DOHH2 (cell line): ENCODE measurements around the gene TMEM87B.

Experiments
- H3F3A ChIP-seq: fragments of 200-600 bp; sonication (generic), shearing (Covaris generic); 2 replicates; pipeline ENCODE4 v1.6.0; 2016; ENCODE audit warnings: antibody characterized with exemption, mild to moderate bottlenecking; ENCODE audit not compliant: control insufficient read depth, insufficient read depth
- H3K27ac ChIP-seq: fragments of 200-600 bp; sonication (generic); 2 replicates; pipeline ENCODE4 v1.5.1; 2014; ENCODE audit warnings: low read depth, mild to moderate bottlenecking, low read length, moderate library complexity
- H3K27me3 ChIP-seq: fragments of 200-600 bp; sonication (generic); 2 replicates; pipeline ENCODE4 v1.6.1; 2014; ENCODE audit warnings: mild to moderate bottlenecking, low read length, mixed read lengths; ENCODE audit not compliant: control insufficient read depth
- H3K36me3 ChIP-seq: fragments of 200-600 bp; sonication (generic); 2 replicates; pipeline ENCODE4 v1.6.1; 2014; ENCODE audit warnings: mild to moderate bottlenecking, low read length, moderate library complexity, mixed read lengths; ENCODE audit not compliant: control insufficient read depth
- H3K4me1 ChIP-seq: fragments of 200-600 bp; sonication (generic); 2 replicates; pipeline ENCODE4 v1.6.1; 2014; ENCODE audit warnings: mild to moderate bottlenecking, low read length, mixed read lengths; ENCODE audit not compliant: control insufficient read depth
- H3K4me2 ChIP-seq: fragments of 200-600 bp; sonication (generic); 2 replicates; pipeline ENCODE4 v1.6.0; 2014; ENCODE audit warnings: mild to moderate bottlenecking, low read length, moderate library complexity
- H3K4me3 ChIP-seq: fragments of 200-600 bp; sonication (generic); 2 replicates; pipeline ENCODE4 v1.5.1; 2014; ENCODE audit warnings: mild to moderate bottlenecking, low read length, mixed read lengths
- H3K79me2 ChIP-seq: fragments of 200-600 bp; sonication (generic); 2 replicates; pipeline ENCODE4 v1.6.1; 2014; ENCODE audit warnings: mild to moderate bottlenecking, low read length, mixed read lengths; ENCODE audit not compliant: control insufficient read depth
- H3K9me2 ChIP-seq: fragments of 200-600 bp; sonication (generic); replicated peaks from 2 replicates; pipeline ENCODE4 v1.6.1; 2014; ENCODE audit warnings: mild to moderate bottlenecking, low read length, mixed read lengths; ENCODE audit not compliant: control insufficient read depth
- H3K9me3 ChIP-seq: fragments of 200-600 bp; sonication (generic); 2 replicates; pipeline ENCODE4 v1.6.1; 2014; ENCODE audit warnings: antibody characterized with exemption, low read length, mixed read lengths; ENCODE audit not compliant: control insufficient read depth, insufficient read depth
- H4K20me1 ChIP-seq: fragments of 200-600 bp; sonication (generic); 2 replicates; pipeline ENCODE4 v1.6.0; 2014; ENCODE audit warnings: low read depth, mild to moderate bottlenecking, antibody characterized with exemption, low read length, moderate library complexity; ENCODE audit not compliant: control insufficient read depth, insufficient read depth
- EZH2phosphoT487 ChIP-seq: fragments of 200-600 bp; sonication (generic); IDR thresholded peaks from 2 replicates; pipeline ENCODE4 v1.6.1; 2017; ENCODE audit warnings: borderline replicate concordance, mild to moderate bottlenecking, antibody characterized with exemption, low read length, moderate library complexity, mixed read lengths
- TF ChIP-seq, protein P1 (sequence below): fragments of 200-600 bp; sonication (generic); IDR thresholded peaks from one replicate; pipeline ENCODE4 v1.5.1; 2014; ENCODE audit warnings: antibody characterized with exemption, mild to moderate bottlenecking, low read depth, low read length; ENCODE audit not compliant: poor library complexity, severe bottlenecking

Gene TMEM87B

DNA sequence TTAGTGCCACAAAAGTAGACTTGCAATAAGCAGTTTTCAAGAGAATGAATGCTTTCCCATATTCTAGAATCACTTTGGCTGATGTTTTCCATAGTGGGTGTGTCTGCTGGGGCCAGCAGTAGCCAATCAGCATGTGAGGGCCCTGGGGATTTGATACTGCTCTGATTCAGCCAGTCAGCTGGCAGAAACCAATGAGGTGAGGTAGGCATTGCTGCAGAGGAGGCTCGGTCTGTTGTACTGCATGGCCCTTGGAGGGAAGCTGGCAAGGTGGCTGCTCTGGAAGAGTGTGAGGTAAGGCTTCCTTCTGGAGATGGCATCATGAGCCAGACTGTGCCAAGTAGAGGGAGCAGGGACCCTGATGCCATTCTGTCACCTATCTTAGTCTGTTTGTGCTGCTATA is 22.7 kb downstream of the TMEM87B start:
- Histone ChIP-seq H4K20me1 (no peaks in the 10 kb centered on the region), H3K4me2 (no peak overlapping the region), H3F3A (no peaks in the 10 kb centered on the region), H3K9me2 (no peaks in the 10 kb centered on the region), H3K36me3 (peaks cover 35% of the 10 kb centered on the region), H3K4me3 (no peak overlapping the region), H3K9me3 (no peaks in the 10 kb centered on the region), H3K79me2 (no peaks in the 10 kb centered on the region), H3K27me3 (no peaks in the 10 kb centered on the region), H3K27ac (no peak overlapping the region), H3K4me1 (0 out of 2 replicates have a peak, but pooled peaks cover 4% of the 10 kb centered on the region)
- TF ChIP-seq EZH2phosphoT487, result no peak
- TF ChIP-seq, protein P1, sequence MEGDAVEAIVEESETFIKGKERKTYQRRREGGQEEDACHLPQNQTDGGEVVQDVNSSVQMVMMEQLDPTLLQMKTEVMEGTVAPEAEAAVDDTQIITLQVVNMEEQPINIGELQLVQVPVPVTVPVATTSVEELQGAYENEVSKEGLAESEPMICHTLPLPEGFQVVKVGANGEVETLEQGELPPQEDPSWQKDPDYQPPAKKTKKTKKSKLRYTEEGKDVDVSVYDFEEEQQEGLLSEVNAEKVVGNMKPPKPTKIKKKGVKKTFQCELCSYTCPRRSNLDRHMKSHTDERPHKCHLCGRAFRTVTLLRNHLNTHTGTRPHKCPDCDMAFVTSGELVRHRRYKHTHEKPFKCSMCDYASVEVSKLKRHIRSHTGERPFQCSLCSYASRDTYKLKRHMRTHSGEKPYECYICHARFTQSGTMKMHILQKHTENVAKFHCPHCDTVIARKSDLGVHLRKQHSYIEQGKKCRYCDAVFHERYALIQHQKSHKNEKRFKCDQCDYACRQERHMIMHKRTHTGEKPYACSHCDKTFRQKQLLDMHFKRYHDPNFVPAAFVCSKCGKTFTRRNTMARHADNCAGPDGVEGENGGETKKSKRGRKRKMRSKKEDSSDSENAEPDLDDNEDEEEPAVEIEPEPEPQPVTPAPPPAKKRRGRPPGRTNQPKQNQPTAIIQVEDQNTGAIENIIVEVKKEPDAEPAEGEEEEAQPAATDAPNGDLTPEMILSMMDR, result no peak

DNA sequence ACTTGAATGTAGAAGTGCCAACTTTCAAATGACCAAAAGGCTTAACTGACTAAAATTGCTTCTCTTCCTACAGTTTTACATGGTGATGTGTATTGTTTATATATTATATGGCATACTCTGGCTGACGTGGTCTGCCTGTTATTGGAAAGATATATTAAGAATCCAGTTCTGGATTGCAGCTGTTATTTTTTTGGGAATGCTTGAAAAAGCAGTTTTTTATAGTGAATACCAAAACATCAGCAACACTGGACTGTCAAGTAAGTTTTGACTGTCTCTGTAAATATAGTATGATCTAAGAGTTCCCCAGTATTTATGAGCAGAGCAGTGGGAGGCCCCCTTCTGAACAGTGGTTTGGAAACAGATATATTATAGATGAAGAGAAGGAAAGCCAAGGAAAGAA is 26.2 kb downstream of the TMEM87B start:
- Histone ChIP-seq H3K4me3 (no peak overlapping the region), H3K4me1 (no peaks in the 10 kb centered on the region), H3K4me2 (no peak overlapping the region), H3F3A (no peaks in the 10 kb centered on the region), H3K27ac (no peak overlapping the region), H3K9me2 (no peaks in the 10 kb centered on the region), H3K36me3 (peaks cover 43% of the 10 kb centered on the region), H3K9me3 (no peaks in the 10 kb centered on the region), H3K27me3 (no peaks in the 10 kb centered on the region), H4K20me1 (no peaks in the 10 kb centered on the region), H3K79me2 (no peaks in the 10 kb centered on the region)
- TF ChIP-seq, protein P1, result no peak
- no peak for TF ChIP-seq EZH2phosphoT487

DNA sequence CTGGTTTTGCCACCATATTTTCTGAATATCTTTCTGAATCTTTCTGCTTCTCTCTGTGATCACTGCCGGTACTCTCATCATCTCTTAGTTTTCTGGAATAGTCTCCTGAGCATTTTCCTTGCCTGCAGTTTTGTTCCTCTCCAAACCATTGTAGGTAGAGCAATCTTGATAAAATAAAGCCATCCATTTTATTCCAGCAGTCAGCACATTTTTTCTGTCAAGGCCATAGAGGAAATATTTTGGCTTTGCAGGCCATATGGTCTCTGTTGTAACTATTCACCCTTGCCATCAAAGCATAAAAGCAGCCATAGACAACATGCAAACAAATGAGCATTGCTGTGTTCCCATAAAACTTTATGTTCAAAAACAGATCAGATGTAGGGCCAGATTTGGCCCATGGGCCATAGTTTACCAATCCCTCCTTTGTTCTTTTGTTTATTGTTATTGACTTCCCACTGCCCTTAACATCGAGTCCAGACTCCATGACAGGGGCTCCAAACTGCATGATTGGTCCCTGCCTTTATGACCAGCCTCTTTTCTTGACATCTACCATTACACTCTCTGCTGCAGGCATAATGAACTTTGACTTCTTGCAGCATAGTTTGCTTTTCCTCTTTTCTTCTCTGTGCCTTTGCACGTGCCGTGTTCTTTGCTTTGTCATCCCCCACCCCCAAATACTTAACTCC is 29.8 kb downstream of the TMEM87B start:
- no peaks in the 10 kb centered on the region for H3K27me3 ChIP-seq
- no peak overlapping the region for H3K4me3 ChIP-seq
- H3K36me3 ChIP-seq, result peaks cover 65% of the 10 kb centered on the region
- no peaks in the 10 kb centered on the region for H3K9me2 ChIP-seq
- peaks cover 19% of the 10 kb centered on the region for H3K4me1 ChIP-seq
- H3K4me2 ChIP-seq, result no peak overlapping the region
- H3F3A ChIP-seq, result no peaks in the 10 kb centered on the region
- H3K79me2 ChIP-seq, result no peaks in the 10 kb centered on the region
- TF ChIP-seq, protein P1, result no peak
- no peak for TF ChIP-seq EZH2phosphoT487
- no peaks in the 10 kb centered on the region for H4K20me1 ChIP-seq
- no peaks in the 10 kb centered on the region for H3K9me3 ChIP-seq
- no peak overlapping the region for H3K27ac ChIP-seq
